Activated CD4-positive, alpha-beta T cell treated with anti-CD3 and anti-CD28 coated beads, Interleukin-2, amount 50 U/mL, for 16 hours (primary cell): ENCODE measurements around the gene ZNF337.
"Not testable (repeated sequence)": the region's sequence is repeated elsewhere in the genome, so short reads cannot be mapped to it uniquely, and the experiment has no call there.

Experiments used
- DNase-seq: peaks from one replicate; pipeline ENCODE4 v3.0.0-alpha.2; 2020

Gene ZNF337

DNA sequence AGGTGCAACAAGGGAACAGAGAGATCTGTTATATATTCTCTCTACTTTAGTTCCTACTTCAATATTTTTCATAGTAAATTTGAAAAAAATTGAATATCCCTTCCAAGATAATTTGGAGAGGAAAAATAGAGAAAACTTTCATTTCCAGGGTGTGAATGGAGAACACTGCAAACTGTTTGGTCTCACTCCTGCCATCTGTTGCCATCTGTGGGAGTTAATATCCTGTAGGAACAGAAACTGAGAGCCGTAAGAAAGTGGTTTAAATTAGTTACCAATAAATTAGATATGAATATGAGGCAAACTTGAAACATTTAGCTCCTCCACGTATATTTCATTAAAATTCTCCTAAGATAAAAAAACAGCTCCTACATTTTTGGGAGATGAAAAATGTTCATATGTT is 4.2 kb downstream of the ZNF337 start:
- DNase-seq = no peak

DNA sequence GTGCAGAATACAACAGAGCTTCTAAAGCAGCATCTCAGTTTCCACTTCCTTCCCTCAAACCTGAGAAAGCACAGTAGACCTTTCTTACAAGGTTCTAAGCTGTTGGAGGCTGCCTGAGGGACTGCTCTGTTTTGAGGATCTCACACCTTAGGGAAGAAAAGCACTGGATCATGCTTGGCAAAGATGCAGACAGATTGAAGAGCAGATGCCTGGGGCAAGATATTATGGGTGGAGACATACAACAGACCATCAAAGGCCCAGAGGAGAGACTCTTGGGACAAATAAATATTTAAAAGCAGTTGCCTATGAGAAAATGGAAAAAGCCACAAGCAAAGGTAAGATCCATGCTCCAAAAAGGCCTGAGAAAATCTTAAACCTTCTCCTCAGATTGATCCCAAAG is 6.2 kb downstream of the ZNF337 start:
- DNase-seq = no peak

DNA sequence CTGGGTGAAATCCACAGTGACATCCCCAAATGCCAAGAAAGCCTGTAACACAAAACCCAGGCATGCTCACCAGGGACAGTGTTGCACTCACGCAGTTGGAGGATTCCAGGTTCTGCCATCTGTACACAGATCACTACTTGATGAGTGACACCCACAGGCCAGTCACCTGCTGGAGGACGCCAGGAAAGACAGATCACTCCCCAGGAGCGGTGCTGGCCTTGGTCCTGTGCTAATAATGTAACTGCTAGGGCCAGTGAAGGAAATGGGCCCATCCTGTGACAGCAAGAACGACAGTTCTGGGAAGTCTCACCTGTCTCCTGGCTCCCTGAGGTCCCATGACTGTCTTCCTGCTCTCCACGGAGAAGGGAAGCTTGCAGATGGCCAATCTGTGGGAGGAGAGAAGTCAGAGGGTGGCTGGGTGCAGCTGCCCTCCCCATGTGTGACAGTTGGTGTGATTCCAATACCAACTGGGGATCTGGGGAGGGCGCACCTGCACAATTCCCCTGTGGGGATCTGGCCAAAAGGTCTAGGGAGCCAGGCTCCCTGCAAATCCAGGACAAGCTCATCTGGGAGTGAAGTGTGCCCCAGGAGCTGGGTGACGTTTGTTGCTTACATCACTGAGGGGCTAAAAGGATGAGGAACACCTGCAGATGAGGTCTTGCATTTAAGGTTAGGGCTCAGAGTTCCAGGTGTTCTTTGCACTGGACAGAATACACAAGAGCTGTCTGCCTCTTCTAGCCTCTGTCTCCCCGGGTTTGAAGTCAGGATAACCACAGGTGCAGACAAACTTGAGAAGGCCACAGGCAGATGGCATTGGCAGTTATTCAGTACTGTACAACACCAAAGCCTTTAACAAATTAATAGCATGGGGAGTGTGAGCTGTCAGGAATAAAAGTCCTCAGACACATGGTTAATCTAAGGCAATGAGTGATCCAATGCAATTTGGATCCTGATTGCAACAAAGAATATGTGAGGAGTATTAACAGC is 10.3 kb downstream of the ZNF337 start:
- DNase-seq = no peak

DNA sequence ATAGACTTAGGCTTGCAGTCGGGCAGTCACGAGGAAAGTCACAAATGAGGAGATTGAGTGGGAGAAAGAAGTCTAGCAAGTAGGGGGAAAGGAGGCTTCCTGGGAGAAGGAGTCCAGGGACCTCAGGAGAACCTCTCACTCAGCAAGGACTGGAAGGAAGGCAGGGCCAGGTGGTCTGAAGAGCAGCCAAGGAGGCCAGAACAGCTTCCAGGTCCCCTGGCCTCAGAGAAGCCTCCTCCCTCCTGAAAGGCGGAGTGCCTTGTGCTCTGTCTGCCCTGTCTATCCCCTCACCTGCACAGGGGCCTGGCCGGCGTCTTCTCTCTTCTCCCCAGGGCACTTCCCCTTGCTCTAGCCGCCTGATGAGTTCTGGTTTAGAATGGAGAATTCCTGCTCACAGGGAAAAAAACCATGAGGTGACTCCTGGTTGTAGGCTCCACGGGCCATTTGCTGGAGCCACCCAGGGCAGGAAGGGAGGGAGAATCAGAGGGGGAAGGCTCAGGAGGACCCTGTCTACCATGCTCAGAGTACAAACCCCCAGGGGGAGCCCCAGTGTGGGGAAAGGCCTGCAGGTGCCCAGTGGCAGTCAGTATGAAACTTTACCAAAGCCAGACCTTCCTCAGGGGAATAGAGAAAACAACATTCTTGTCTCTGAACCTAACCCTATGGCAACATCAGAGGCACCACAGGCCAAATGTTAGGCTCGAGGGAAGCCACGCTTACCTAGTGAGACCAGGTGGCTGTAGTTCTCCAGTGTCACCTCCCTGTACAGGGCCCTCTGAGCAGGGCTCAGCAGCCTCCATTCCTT is 11.2 kb downstream of the ZNF337 start:
- no peak for DNase-seq

DNA sequence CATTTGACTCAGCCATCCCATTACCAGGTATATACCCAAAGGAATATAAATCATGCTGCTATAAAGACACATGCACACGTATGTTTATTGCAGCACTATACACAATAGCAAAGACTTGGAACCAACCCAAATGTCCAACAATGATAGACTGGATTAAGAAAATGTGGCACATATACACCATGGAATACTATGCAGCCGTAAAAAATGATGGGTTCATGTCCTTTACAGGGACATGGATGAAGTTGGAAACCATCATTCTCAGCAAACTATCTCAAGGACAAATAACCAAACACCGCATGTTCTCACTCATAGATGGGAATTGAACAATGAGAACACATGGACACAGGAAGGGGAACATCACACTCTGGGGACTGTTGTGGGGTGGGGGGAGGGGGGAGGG is 12.8 kb downstream of the ZNF337 start:
- DNase-seq = not testable (repeated sequence)

DNA sequence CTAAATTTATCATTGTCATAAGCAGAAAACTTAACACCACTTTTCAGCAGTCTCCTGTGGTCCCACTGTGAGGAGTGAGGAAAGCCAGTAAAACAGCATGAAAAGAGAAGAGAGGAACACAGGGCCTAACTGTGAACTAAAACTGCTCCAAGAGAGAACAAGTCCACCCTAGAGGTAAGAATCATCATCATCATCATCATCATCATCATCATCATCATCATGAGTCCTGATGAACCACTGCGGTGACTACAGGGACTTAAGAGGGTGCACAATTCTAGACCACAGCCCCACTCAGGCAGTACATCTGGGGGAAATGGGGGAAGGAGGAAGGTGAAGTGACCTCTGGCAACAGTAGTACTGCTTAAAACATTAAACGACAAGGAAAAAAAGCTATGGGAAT is 13.6 kb downstream of the ZNF337 start:
- no peak for DNase-seq

DNA sequence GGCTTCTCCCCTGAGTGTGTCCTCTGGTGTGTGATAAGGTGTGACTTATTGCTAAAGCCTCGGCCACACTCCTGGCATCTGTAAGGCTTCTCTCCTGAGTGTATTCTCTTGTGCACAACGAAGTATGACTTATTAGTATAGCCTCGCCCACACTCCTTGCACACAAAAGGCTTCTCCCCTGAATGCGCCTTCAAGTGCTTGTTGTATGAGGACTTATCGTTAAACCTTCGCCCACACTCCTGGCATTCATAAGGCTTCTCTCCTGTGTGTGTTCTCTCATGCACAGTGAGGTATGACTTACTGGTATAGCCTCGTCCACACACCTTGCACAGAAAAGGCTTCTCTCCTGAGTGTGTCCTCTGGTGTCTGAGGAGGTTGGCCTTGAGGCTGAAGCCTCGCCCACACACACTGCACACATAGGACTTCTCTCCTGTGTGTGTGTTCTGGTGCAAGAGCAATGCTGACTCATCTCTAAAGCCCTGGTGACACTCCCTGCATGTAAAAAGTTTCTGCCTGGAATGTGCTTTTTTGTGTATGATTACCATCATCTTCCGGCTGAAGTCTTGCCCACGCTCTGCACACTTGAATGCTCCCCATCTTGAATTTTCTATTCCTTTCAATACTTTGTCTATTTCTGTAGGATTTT is 20.4 kb downstream of the ZNF337 start:
- peak; percentile 12 for DNase-seq

DNA sequence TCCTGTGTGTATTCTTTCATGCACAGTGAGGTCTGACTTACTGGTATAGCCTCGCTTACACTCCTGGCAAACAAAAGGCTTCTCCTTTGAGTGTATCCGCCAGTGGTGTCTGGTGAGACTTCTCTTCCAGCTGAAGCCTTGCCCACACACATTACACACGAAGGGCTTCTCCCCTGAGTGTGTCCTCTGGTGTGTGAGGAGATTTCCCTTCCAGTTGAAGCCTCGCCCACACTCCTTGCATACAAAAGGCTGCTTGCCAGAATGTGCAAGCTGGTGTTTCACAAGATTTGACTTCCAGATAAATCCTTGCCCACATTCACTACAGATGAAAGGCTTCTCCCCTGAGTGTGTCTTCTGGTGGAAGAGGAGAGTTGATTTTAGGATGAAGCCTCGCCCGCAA is 21.5 kb downstream of the ZNF337 start:
- no peak for DNase-seq

DNA sequence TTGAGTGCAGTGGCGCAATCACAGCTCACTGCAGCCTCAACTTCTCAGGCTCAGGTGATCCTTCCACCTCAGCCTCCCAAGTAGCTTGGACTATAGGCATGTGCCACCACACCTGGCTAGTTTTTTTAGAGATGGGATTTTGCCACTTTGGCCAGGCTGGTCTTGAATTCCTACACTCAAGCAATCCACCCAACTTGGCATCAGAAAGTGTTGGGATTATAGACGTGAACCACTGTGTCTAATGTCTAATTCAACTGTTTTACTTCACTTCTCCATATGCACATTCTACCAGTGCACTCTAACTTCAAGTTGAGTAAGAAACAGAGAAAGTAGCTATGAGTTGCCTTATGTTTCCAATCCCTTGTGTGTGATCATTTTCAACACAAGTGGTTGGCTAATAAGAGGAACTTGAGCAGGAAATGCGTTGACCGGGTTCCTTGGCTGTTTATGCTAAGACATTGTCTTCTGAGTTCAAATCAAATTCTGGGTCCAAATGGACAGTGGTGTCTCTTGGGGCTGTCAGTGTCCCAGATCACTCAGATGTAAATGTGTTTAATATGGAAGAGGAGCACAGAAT is 23.9 kb downstream of the ZNF337 start:
- no peak for DNase-seq

DNA sequence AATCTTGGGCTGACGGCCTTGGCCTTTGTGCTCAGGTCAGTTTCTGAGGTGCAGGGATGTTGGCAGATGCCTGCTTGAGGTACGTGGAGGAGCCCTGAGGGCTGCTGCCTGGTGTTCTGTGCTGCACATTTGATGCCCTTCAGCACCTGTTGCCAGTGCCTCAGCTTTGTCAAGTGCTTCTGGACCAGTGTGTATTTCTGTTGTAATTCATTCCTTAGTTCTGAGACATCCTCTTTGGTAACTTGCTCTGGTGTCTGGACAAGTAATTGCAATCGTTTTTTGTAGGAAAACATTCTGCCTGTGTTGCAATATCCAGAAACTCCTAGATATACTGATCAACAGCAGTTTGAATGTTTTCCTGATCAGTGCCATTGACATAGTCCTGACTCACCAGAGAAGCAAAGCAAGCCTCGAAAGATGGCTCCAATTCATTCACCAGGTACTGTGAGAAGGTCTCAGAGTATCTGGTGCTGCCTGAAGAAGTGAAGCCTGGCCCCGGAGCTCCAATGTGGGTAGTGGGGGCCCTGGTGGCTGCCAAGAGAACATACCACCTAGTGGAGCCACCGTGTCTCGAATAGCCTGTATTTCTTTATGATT is 26.7 kb downstream of the ZNF337 start:
- no peak for DNase-seq

DNA sequence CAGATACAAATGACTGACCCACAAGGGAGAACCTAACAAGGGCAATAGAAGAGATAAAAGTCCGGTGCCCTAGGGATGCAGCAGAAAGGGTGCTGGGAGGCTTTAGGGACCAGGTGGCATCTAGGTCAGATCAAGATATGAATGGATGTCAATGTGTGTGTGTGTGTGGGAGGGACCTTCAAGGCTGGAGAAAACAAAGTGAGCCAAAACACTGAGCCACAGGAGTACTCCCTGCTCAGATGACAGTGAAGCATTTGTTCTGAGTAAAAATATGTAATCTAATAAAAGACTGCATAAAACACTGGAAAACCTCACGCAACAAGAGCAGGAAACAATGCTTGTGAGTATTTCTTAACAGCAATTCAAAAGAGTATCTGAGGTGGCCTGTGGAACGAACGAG is 28.2 kb downstream of the ZNF337 start:
- no peak for DNase-seq

DNA sequence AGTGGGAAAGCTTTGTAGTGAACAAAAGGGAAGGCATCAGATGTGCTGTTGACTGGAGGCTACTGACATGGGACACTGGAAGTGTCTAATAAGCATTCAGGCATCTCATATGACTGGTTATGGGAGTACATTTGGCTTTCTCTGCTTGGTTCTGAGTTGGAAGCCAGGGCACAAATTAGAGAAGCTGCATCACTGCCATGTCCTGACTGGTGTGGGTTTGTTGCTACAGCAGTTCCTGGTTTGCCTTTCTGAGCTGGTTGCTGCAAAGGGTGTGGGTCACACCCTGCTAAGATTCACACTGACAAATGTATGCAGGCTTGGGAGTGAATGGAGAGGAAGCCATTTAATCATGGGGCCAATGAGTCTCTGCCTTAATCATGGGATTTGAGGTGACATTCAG is 36.7 kb downstream of the ZNF337 start:
- no peak for DNase-seq

DNA sequence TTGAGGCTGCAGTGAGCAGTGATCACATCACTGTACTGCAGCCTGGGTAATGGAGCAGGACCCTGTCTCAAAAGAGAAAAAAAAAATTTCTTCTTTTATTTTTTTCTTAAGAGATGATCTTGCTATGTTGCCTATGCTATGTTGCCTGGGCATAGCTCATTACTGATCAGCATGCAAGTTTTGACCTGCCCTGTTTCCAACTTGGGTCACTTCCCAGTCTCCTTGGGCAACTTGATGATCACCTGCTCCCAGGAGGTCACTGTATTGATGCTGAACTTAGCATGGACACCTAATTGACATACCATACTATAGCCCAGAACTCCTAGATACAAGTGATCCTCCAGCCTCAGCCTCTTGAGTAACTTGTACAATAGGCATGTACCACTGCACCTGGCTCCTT is 42.2 kb downstream of the ZNF337 start:
- DNase-seq = no peak

DNA sequence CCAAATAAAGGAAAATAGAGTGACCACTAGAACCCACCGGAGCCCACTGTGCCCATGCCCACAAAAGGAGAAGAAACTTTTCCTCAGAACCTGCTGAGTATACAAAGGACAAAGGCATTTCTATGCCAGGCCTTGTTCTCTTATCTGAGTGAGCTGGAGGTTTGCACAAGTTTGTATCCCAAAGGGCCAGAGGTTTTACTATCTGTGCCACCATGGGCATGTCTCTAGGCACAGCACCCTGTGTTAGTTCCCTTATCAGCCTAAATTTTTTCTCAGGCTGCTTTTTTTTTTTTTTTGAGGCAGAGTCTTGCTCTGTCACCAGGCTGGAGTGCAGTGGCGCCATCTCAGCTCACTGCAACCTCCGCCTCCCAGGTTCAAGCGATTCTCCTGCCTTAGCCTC is 43.8 kb downstream of the ZNF337 start:
- DNase-seq = not testable (repeated sequence)

DNA sequence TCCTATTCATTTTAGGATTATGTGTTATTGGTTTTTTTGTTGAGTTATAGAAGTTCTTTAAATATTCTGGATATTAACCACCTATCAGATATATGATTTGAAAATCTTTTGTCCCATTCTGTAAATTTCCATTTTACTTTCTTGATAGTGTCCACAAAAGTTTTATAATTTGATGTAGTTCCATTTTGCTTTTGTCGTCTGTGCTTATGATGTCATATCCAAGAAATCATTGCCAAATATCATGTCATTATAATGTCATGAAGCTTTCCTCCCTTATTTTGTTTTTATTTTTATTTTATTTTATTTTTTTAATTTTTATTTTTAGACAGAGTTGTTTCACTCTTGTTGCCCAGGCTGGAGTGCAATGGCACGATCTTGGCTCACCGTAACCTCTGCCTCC is 51.8 kb downstream of the ZNF337 start:
- no peak for DNase-seq

DNA sequence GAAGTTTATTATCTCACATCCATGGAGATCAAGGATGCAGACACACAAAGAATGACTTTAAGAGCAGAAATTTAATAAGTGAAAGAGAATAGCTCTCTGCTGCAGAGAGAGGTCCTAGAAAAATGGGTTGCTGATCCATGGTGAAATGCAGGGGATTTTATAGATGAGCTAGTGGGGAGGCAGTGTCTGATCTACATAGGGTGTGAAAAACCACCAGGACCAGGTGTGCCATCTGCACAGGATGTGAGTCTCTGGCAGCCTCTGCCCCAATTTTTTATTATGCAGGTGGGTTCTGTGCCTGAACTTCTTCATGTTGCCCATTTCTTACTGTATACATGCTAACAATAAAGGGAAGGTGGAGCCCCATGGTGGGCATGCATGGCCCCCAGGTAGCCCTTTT is 52.9 kb downstream of the ZNF337 start:
- no peak for DNase-seq

DNA sequence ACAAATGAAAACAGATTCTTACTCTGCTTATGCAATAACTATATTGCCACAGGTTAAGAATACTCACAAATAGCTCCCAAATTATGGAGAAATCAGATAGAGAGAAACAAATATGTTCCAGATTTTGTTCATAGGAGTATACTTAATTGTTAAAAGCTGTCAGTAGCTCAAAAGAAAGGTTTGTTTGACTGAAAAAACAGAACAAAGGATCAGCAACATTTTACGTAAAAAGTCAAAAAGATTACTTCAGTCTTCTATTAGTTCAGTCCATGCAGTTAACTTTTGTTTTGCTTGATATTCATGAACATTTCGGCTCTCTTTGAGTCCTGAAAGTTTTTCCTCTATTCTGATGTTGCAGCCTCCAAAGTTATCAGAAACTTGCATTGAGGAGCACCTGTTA is 59.4 kb downstream of the ZNF337 start:
- no peak for DNase-seq

DNA sequence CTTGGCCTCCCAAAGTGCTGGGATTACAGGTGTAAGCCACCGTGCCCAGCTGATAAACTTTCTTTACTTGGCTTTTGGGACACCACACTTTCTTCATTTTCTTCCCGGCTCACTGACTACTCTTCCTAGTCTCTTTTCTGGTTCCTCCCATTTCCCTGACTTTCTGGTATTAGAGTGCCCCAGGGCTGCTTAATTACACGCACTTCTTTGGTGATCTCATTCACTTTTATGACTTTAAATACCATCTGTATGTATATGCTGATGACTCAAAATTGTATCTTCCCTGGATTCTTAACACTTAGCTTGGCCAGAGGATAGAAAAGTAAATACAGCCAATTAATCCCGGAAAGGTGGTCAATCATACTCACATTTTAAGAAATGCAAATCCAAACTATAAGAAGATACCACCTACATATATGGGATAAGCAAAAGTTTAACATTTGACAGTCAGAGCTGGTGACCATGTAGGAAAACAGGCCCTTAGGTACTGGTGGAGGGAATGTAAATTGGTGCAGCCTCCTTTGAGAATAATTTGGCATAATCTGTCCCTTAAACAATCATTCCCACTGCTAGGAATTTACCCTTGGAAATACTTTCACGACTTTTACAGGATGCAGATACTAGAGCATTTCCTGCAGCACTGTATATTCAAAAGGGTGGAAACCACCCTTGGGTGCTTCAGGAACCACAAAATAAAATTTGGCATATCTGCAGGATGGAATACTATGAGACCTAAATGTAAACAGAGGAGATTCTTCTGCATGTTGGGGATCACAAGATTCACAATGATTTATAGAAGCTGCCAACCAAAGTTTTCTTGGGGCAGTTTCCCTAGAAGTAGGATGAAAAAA is 63.5 kb downstream of the ZNF337 start:
- no peak for DNase-seq

DNA sequence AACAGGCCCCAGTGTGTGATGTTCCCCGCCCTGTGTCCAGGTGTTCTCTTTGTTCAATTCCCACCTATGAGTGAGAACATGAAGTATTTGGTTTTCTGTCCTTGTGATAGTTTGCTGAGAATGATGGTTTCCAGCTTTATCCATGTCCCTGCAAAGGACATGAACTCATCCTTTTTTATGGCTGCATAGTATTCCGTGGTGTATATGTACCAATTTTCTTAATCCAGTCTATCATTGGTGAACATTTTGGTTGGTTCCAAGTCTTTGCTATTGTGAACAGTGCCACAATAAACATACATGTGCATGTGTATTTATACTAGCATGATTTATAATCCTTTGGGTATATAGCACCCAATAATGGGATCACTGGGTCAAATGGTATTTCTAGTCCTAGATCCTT is 66.0 kb downstream of the ZNF337 start:
- not testable (repeated sequence) for DNase-seq

DNA sequence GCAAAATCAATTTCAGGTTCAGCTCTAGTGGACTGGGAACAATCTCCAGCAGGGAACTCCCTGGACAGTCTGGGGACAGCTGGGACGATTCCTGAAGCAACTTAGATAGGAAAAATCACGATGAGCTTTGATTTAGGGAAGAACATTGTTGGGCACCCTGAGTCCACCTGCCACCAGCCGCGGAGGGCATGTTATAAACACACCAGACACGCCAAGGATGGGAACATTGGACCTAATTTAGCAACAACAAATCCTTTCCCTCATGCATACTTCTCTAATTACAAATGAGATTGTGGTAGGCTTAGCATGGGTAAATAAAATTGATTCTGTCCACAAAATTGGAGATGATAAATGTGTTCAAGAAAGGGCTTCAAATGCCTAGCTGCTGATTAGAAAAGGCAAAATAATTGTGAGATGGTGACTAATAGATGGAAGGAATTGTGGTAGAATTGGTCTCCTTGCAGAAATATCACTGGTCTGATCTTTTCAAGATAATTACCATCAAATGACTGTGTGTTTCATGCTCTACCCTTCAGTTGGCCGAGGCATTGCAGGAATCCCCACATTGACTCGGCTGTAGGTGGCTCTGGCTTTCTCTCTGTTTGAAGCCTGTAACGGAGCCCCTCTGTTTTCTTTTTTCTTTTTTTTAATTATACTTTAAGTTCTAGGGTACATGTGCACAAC is 66.7 kb downstream of the ZNF337 start:
- DNase-seq = peak; percentile 20

DNA sequence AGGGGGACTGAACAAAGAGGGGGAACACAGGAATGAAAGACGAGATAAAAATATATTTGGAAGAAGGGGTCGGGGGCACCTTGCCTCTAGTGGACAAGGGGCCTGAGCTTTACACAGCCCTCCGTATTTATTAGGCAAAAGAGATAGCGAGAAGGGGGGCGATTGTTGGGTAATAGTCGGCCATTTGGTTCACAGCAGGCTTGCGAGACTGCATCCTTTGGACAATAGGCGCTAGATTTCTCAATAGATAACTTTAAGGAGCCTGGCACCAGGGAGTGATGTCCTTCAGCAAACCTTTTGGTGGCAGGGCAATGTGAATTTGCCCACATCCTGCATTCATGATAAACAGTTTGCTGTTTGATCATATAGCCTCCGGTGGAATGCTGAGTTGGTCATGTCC is 69.9 kb downstream of the ZNF337 start:
- no peak for DNase-seq
